HCT116 (cell line): ENCODE results near the gene RADIL. TPM values are rescaled to one million over a fixed set of nuclear protein-coding genes. Genes with fewer than 3 reads are reported as not detected.

Experiments
- ATAC-seq: fragments of 200-7000 bp; cut with Tn5 transposase; 2 replicates; pipeline ENCODE4 v1.9.1; 2020; ENCODE audit warnings: mild to moderate bottlenecking, moderate library complexity
- BruUV-seq: library from RNA; stranded (reverse); fragments of 400-500 nt; replicated peaks from 2 replicates; lab custom pipeline; 2021; lab: Mats Ljungman, UMichigan
- CTCF ChIA-PET: fragments of 300-600 bp; sonication (Branson Sonifier 250); formaldehyde crosslinking; loops from one replicate; lab custom pipeline; 2021; ENCODE audit warnings: antibody characterized with exemption; lab: Charles Lee
- POLR2A ChIA-PET: fragments of 300-600, 350-600 bp; sonication (Branson Sonifier 250); formaldehyde crosslinking; loops from one replicate; lab custom pipeline; 2021; ENCODE audit warnings: antibody characterized with exemption; lab: Charles Lee
- RAD21 ChIA-PET, 2 experiments: fragments of 300-600 bp; sonication (Branson Sonifier 250); formaldehyde crosslinking; loops; one replicate each; lab custom pipeline; 2023; ENCODE audit warnings: low total read pairs in 2 of 2; ENCODE audit not compliant: uncharacterized antibody in 2 of 2, unreplicated experiment in 2 of 2, low non-redundant PET in 1 of 2; lab: Charles Lee
- DNase-seq: peaks from one replicate; pipeline ENCODE4 v3.0.0-alpha.2; 2010; ENCODE audit warnings: low read depth, low spot score
- H2AFZ ChIP-seq: fragments of 200-600 bp; shearing (Covaris generic), sonication (generic); 2 replicates; pipeline ENCODE4 v1.6.1; 2017; ENCODE audit warnings: low read depth, mixed run types, mixed read lengths, antibody characterized with exemption, low read length; ENCODE audit not compliant: poor library complexity, severe bottlenecking
- H3K27ac ChIP-seq: 2 replicates; pipeline ENCODE4 v1.5.1; 2012; ENCODE audit warnings: low read depth, low read length
- H3K27me3 ChIP-seq: fragments of 200-600 bp; sonication (generic); 2 replicates; pipeline ENCODE4 v1.6.1; 2016; ENCODE audit warnings: mixed run types, low read length, mixed read lengths; ENCODE audit not compliant: insufficient read depth
- H3K36me3 ChIP-seq, 2 experiments: fragments of 200-500 bp in 1 of 2; fragments of 200-600 bp in 1 of 2; sonication (Bioruptor generic) in 1 of 2; sonication (generic) in 1 of 2; 2 replicates each; pipeline versions ENCODE4 v1.5.1 to v1.6.1; 2014 to 2016; ENCODE audit warnings: low read length in 2 of 2, inconsistent platforms in 1 of 2, mixed read lengths in 1 of 2, mixed run types in 1 of 2; ENCODE audit not compliant: insufficient read depth in 2 of 2, control insufficient read depth in 1 of 2
- H3K4me1 ChIP-seq, 2 experiments: fragments of 200-600 bp in 1 of 2; sonication (generic) in 1 of 2; 2 replicates each; pipeline versions ENCODE4 v1.5.1 to v1.6.1; 2012 to 2017; ENCODE audit warnings: low read length in 2 of 2, inconsistent platforms in 1 of 2, mild to moderate bottlenecking in 1 of 2, mixed read lengths in 1 of 2, mixed run types in 1 of 2, moderate library complexity in 1 of 2; ENCODE audit not compliant: insufficient read depth in 2 of 2, control insufficient read depth in 1 of 2
- H3K4me2 ChIP-seq: fragments of 200-600 bp; sonication (generic); 2 replicates; pipeline ENCODE4 v1.6.1; 2017; ENCODE audit warnings: mixed run types, low read length, mixed read lengths
- H3K4me3 ChIP-seq, 2 experiments: fragments of 200-600 bp in 1 of 2; sonication (generic) in 1 of 2; replicated peaks in 1 of 2; 2 replicates each; pipeline ENCODE4 v1.5.1; 2011 to 2016; ENCODE audit warnings: low read length in 2 of 2, control low read depth in 1 of 2, low read depth in 1 of 2, mild to moderate bottlenecking in 1 of 2, mixed read lengths in 1 of 2, mixed run types in 1 of 2
- H3K79me2 ChIP-seq: fragments of 200-600 bp; sonication (generic); 2 replicates; pipeline ENCODE4 v1.6.1; 2017; ENCODE audit warnings: mild to moderate bottlenecking, mixed run types, low read length, moderate library complexity, mixed read lengths; ENCODE audit not compliant: insufficient read depth
- H3K9ac ChIP-seq: fragments of 200-600 bp; sonication (generic); 2 replicates; pipeline ENCODE4 v1.6.1; 2016; ENCODE audit warnings: low read length, mixed read lengths
- H3K9me2 ChIP-seq: fragments of 200-600 bp; sonication (generic), shearing (Covaris generic); 2 replicates; pipeline ENCODE4 v1.6.1; 2017; ENCODE audit warnings: mixed run types, mild to moderate bottlenecking, moderate library complexity; ENCODE audit not compliant: insufficient read depth
- H3K9me3 ChIP-seq, 2 experiments: fragments of 200-500 bp in 1 of 2; fragments of 200-600 bp in 1 of 2; sonication (Bioruptor generic) in 1 of 2; sonication (generic) in 1 of 2; 2 replicates each; pipeline ENCODE4 v1.6.1; 2014 to 2017; ENCODE audit warnings: low read length in 2 of 2, mixed read lengths in 2 of 2, inconsistent platforms in 1 of 2, low read depth in 1 of 2, mild to moderate bottlenecking in 1 of 2, mixed run types in 1 of 2, moderate library complexity in 1 of 2; ENCODE audit not compliant: control insufficient read depth in 1 of 2, insufficient read depth in 1 of 2
- H4K20me1 ChIP-seq: fragments of 200-600 bp; sonication (generic), shearing (Covaris generic); 2 replicates; pipeline ENCODE4 v1.6.1; 2017; ENCODE audit warnings: mixed run types, mild to moderate bottlenecking, moderate library complexity; ENCODE audit not compliant: insufficient read depth
- EGR1 ChIP-seq: IDR thresholded peaks from 2 replicates; pipeline ENCODE4 v1.6.1; 2012; ENCODE audit warnings: low read depth
- EZH2phosphoT487 ChIP-seq: fragments of 200-600 bp; IDR thresholded peaks from 2 replicates; pipeline ENCODE4 v1.6.1; 2018; ENCODE audit warnings: antibody characterized with exemption, borderline replicate concordance
- JUND ChIP-seq: IDR thresholded peaks from 2 replicates; pipeline ENCODE4 v1.6.1; 2012
- POLR2AphosphoS5 ChIP-seq: IDR thresholded peaks from 2 replicates; pipeline ENCODE4 v1.6.1; 2011; ENCODE audit warnings: mild to moderate bottlenecking, low read depth, low read length, moderate library complexity
- RAD21 ChIP-seq: IDR thresholded peaks from 2 replicates; pipeline ENCODE4 v1.6.1; 2012; ENCODE audit warnings: low read depth, mild to moderate bottlenecking
- YY1 ChIP-seq: IDR thresholded peaks from 2 replicates; pipeline ENCODE4 v1.6.1; 2011; ENCODE audit warnings: low read length, low read depth, moderate library complexity, mild to moderate bottlenecking; ENCODE audit not compliant: insufficient replicate concordance; ENCODE audit errors: extremely low read depth
- ZBTB33 ChIP-seq: IDR thresholded peaks from 2 replicates; pipeline ENCODE4 v1.6.1; 2011; ENCODE audit warnings: mild to moderate bottlenecking, low read length, moderate library complexity; ENCODE audit not compliant: insufficient replicate concordance; ENCODE audit errors: extremely low read depth
- intact Hi-C: fragments of 100-400 bp; cut with micrococcal nuclease; formaldehyde crosslinking; loops from 2 replicates; pipeline ENCODE4 v1.10.0; 2022
- total RNA-seq: library from RNA; stranded (reverse); gene quantifications from one replicate; pipeline ENCODE4 v1.2.1, GENCODE V29; 2021; ENCODE audit not compliant: unreplicated experiment

RADIL gene
- total RNA-seq, 1 experiment from 2014 or later = 5.3 TPM

- intact Hi-C loops = no loop called here
- ChIA-PET POLR2A (no interaction called here), RAD21 (no interaction called here), CTCF (no interaction called here)
- no peaks in the 10 kb centered on the region for H3K36me3 ChIP-seq
- H4K20me1 ChIP-seq = no peaks in the 10 kb centered on the region
- BruUV-seq = no TSS peak
- no peak overlapping the region for H3K27ac ChIP-seq
- H3K79me2 ChIP-seq = no peaks in the 10 kb centered on the region
- DNase-seq (no peak), ATAC-seq (no peak)
- no peaks in the 10 kb centered on the region for H3K27me3 ChIP-seq
- H2AFZ ChIP-seq = no peak overlapping the region
- no peak for TF ChIP-seq POLR2AphosphoS5
- no peak for TF ChIP-seq EZH2phosphoT487
- TF ChIP-seq EGR1 = no peak
- no peak for TF ChIP-seq ZBTB33
- H3K4me2 ChIP-seq = no peak overlapping the region
- no peaks in the 10 kb centered on the region for H3K9me2 ChIP-seq
- H3K4me1 ChIP-seq = peaks cover 0 to 4% of the 10 kb centered on the region in 2 experiments; a peak in 2 of 4 replicates
- no peak overlapping the region for H3K9ac ChIP-seq
- H3K4me3 ChIP-seq = no peak overlapping the region
- no peaks in the 10 kb centered on the region for H3K9me3 ChIP-seq
These were observed 94.8 kb downstream of the RADIL start for GRCh38 chr7:4788627-4789189.

GRCh38 chr7:4787947-4788626 lies 95.4 kb downstream of the RADIL start:
- Histone ChIP-seq H3K27ac (no peak overlapping the region), H3K9me2 (no peaks in the 10 kb centered on the region), H3K9me3 (no peaks in the 10 kb centered on the region), H2AFZ (no peak overlapping the region), H3K4me2 (no peak overlapping the region), H3K79me2 (no peaks in the 10 kb centered on the region), H3K4me1 (peaks cover 0 to 4% of the 10 kb centered on the region in 2 experiments; a peak in 2 of 4 replicates), H3K4me3 (no peak overlapping the region), H4K20me1 (no peaks in the 10 kb centered on the region), H3K36me3 (no peaks in the 10 kb centered on the region), H3K27me3 (no peaks in the 10 kb centered on the region), H3K9ac (no peak overlapping the region)
- RAD21 ChIA-PET = no interaction called here
- TF ChIP-seq RAD21 = no peak
- no peak for TF ChIP-seq YY1
- no peak for TF ChIP-seq JUND
- DNase-seq = no peak
- no TSS peak for BruUV-seq
- POLR2A ChIA-PET = no interaction called here
- intact Hi-C loops = no loop called here
- no peak for ATAC-seq
- CTCF ChIA-PET = no interaction called here
